ENCODE measurements around the gene TNFAIP2. TPM values are rescaled to one million over a fixed set of nuclear protein-coding genes. Genes with fewer than 3 reads are reported as not detected.

TNFAIP2 gene
- total and polyA plus RNA-seq, 2 experiments from 2014 or later, result 0.32 to 1.2 TPM

DNA sequence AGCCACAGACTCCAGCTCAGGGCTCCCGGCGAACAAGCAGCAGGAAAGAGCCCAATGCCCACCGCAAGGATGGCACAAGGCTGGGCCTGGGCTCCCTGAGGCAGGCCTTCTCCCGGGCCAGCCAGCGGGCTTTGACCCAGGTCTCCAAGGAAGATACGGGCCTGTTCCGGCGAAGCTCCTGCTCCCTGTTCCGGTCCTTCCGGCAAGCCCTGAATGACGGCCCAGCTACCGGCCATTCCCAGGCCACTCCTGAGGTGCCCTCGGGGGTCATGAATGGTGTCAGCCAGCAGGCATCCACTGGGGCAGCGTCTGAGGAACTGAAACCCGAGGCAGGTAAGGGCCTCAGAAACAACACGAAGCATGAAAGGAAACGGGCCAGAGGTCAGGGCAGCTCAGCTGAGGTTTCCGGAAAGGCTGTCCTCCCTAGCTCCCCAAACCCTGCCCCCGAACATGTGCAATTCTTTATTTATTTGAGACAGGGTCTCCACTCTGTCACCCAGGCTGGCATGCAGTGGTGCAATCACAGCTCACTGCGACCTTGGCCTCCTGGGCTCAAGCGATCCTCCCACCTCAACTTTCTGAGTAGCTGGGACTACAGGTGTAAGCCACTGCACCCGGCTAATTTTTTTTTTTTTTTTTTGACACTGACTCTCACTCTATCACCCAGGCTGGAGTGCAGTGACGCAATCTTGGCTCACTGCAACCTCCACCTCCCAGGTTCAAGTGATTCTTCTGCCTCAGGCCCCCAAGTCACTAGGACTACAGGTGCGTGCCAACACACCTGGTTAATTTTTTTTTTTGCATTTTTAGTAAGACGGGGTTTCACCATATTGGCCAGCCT, 22.8 kb upstream of the TNFAIP2 start:
- TF ChIP-seq, protein P1, sequence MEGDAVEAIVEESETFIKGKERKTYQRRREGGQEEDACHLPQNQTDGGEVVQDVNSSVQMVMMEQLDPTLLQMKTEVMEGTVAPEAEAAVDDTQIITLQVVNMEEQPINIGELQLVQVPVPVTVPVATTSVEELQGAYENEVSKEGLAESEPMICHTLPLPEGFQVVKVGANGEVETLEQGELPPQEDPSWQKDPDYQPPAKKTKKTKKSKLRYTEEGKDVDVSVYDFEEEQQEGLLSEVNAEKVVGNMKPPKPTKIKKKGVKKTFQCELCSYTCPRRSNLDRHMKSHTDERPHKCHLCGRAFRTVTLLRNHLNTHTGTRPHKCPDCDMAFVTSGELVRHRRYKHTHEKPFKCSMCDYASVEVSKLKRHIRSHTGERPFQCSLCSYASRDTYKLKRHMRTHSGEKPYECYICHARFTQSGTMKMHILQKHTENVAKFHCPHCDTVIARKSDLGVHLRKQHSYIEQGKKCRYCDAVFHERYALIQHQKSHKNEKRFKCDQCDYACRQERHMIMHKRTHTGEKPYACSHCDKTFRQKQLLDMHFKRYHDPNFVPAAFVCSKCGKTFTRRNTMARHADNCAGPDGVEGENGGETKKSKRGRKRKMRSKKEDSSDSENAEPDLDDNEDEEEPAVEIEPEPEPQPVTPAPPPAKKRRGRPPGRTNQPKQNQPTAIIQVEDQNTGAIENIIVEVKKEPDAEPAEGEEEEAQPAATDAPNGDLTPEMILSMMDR (IDR thresholded peaks at IDR 0.05; ENCODE audit: low read depth, low read length), result no peak
- Histone ChIP-seq H3K4me1 (ENCODE audit: low read depth) (peaks cover 18% of the 10 kb centered on the region), H3K9me3 (ENCODE audit: low read depth) (no peaks in the 10 kb centered on the region), H3K36me3 (no peaks in the 10 kb centered on the region), H3K27me3 (peaks cover 36% of the 10 kb centered on the region), H3K27ac (no peak overlapping the region), H3K4me3 (no peak overlapping the region)
- DNase-seq (ENCODE audit: low read depth in 1 of 2, low spot score in 1 of 2), result no peak

GRCh38 chr14:103101257-103101962, 21.9 kb upstream of the TNFAIP2 start:
- Histone ChIP-seq H3K27ac (no peak overlapping the region), H3K4me3 (no peak overlapping the region), H3K27me3 (peaks cover 40% of the 10 kb centered on the region), H3K9me3 (ENCODE audit: low read depth) (no peaks in the 10 kb centered on the region), H3K36me3 (no peaks in the 10 kb centered on the region), H3K4me1 (ENCODE audit: low read depth) (peaks cover 18% of the 10 kb centered on the region)
- no peak for DNase-seq (ENCODE audit: low read depth in 1 of 2, low spot score in 1 of 2)
- TF ChIP-seq, protein P1 (IDR thresholded peaks at IDR 0.05; ENCODE audit: low read depth, low read length), result no peak

DNA sequence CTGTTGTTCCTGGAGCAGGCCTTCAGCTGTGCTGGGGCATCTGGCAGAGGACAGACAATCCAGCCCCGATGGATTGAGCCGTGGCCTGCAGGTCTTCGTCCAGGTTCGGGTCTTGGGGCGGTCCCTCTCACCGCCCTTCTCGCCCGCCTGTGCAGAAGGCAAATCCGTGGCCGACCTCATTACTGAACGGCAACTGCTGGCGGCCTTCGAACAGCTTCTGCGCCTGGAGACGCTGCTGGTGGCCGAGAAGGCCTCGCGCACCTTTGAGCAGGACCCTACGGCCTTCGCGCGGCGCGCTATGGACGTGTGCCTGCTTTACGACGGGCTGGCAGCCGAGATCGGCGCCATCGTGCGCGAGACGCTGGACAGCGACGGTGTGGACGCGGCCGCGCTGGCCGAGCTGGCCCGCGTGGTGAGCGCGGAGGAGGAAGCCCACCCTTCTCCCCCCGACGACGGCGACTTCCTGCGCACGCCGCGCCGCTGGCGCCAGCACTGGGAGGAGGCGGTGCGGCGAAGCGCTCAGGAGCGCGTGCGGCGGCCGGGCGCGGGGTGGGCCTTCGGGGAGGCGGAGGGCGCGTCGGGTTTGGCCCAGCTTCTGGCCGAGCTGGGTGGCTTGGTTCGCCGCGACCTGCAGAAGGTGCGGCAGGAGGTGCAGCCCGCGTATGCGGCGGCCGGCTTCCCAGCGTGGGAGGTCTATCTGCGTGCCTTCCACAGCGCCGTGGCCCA, 21.1 kb upstream of the TNFAIP2 start:
- H3K4me1 ChIP-seq (ENCODE audit: low read depth), result peaks cover 18% of the 10 kb centered on the region

DNA sequence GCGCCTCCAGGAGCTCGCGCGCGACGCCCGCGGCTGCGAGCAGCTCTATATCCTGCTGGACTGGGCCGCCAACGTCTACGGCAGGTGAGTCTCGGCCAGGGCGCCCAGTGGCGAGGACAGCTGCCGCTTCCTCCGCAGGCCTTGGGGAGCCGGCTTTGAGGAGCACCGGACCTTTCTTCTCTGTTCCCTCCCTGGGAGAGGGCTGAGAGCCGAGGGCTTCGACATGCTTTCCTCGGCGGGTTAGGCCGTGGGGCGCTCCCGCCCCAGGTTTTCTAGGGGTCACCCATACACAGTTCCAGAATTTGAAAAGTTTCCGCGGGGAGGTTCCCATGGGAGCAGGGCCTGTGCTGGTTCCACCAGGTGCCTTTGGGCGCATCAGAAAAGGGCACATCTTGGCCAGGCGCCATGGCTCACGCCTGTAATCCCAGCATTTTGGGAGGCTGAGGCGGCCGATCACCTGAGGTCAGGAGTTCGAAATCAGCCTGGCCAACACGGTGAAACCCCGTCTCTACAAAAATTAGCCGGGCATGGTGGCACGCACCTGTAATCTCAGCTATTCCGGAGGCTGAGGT, 20.5 kb upstream of the TNFAIP2 start:
- DNase-seq (ENCODE audit: low read depth in 1 of 2, low spot score in 1 of 2), result no peak
- peaks cover 18% of the 10 kb centered on the region for H3K4me1 ChIP-seq (ENCODE audit: low read depth)
- no peak overlapping the region for H3K27ac ChIP-seq
- no peaks in the 10 kb centered on the region for H3K9me3 ChIP-seq (ENCODE audit: low read depth)
- H3K36me3 ChIP-seq, result no peaks in the 10 kb centered on the region
- TF ChIP-seq, protein P1 (IDR thresholded peaks at IDR 0.05; ENCODE audit: low read depth, low read length), result no peak
- H3K4me3 ChIP-seq, result no peak overlapping the region
- peaks cover 40% of the 10 kb centered on the region for H3K27me3 ChIP-seq

More for the DNA sequence above, 21.1 kb upstream of the TNFAIP2 start:
- Histone ChIP-seq H3K27me3 (peaks cover 40% of the 10 kb centered on the region), H3K9me3 (ENCODE audit: low read depth) (no peaks in the 10 kb centered on the region), H3K27ac (no peak overlapping the region), H3K4me3 (no peak overlapping the region), H3K36me3 (no peaks in the 10 kb centered on the region)
- TF ChIP-seq, protein P1 (IDR thresholded peaks at IDR 0.05; ENCODE audit: low read depth, low read length), result no peak
- no peak for DNase-seq (ENCODE audit: low read depth in 1 of 2, low spot score in 1 of 2)
